HG03432 (cell line): ENCODE measurements around the gene SNRNP70.
A peak's percentile ranks its signal among the peaks of the same experiment; 100 is the strongest.
"Not testable (repeated sequence)": the region's sequence is repeated elsewhere in the genome, so short reads cannot be mapped to it uniquely, and the experiment has no call there.

Experiments
- ATAC-seq: cut with Tn5 transposase; IDR thresholded peaks from one replicate; pipeline ENCODE4 v1.9.1; 2021; ENCODE audit warnings: mild to moderate bottlenecking, moderate library complexity; ENCODE audit not compliant: unreplicated experiment

Gene SNRNP70

GRCh38 chr19:49141352-49141751 lies 56.1 kb downstream of the SNRNP70 start:
- no peak for ATAC-seq

- peak; percentile 58 for ATAC-seq
Measured at GRCh38 chr19:49142866-49143335, 57.6 kb downstream of the SNRNP70 start.

- no peak for ATAC-seq
Measured at GRCh38 chr19:49145573-49146407, 60.5 kb downstream of the SNRNP70 start.

GRCh38 chr19:49146408-49146770 lies 61.1 kb downstream of the SNRNP70 start:
- not testable (repeated sequence) for ATAC-seq

- no peak for ATAC-seq
Measured at GRCh38 chr19:49148044-49148682, 62.9 kb downstream of the SNRNP70 start.

GRCh38 chr19:49148784-49149651 lies 63.8 kb downstream of the SNRNP70 start:
- ATAC-seq, result no peak

- ATAC-seq, result no peak
Measured at GRCh38 chr19:49149652-49150105, 64.4 kb downstream of the SNRNP70 start.

- ATAC-seq, result no peak
Measured at GRCh38 chr19:49150106-49150943, 65.1 kb downstream of the SNRNP70 start.

GRCh38 chr19:49150944-49151243 lies 65.6 kb downstream of the SNRNP70 start:
- no peak for ATAC-seq

GRCh38 chr19:49151267-49152118 lies 66.2 kb downstream of the SNRNP70 start:
- ATAC-seq, result no peak

GRCh38 chr19:49152119-49152550 lies 66.9 kb downstream of the SNRNP70 start:
- ATAC-seq, result no peak

GRCh38 chr19:49153167-49153809 lies 68.0 kb downstream of the SNRNP70 start:
- ATAC-seq, result no peak

GRCh38 chr19:49154279-49154678 lies 69.0 kb downstream of the SNRNP70 start:
- ATAC-seq, result no peak

GRCh38 chr19:49155005-49155819 lies 70.0 kb downstream of the SNRNP70 start, which contains the start of gene HRC:
HRC (minus strand) TSS chr19:49155396; CDS start chr19:49155237, 159 bp downstream.
- ATAC-seq, result no peak

- ATAC-seq, result no peak
Measured at GRCh38 chr19:49155820-49156346, 70.6 kb downstream of the SNRNP70 start.

GRCh38 chr19:49157445-49158224 lies 72.4 kb downstream of the SNRNP70 start, which contains the start of gene TRPM4:
TRPM4 (plus strand) TSS chr19:49157792; CDS start chr19:49157867, 75 bp downstream.
- ATAC-seq, result no peak
